ENCODE measurements around the gene SLC25A17.
"Not testable (repeated sequence)": the region's sequence is repeated elsewhere in the genome, so short reads cannot be mapped to it uniquely, and the experiment has no call there.

SLC25A17 gene, protein sequence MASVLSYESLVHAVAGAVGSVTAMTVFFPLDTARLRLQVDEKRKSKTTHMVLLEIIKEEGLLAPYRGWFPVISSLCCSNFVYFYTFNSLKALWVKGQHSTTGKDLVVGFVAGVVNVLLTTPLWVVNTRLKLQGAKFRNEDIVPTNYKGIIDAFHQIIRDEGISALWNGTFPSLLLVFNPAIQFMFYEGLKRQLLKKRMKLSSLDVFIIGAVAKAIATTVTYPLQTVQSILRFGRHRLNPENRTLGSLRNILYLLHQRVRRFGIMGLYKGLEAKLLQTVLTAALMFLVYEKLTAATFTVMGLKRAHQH

DNA sequence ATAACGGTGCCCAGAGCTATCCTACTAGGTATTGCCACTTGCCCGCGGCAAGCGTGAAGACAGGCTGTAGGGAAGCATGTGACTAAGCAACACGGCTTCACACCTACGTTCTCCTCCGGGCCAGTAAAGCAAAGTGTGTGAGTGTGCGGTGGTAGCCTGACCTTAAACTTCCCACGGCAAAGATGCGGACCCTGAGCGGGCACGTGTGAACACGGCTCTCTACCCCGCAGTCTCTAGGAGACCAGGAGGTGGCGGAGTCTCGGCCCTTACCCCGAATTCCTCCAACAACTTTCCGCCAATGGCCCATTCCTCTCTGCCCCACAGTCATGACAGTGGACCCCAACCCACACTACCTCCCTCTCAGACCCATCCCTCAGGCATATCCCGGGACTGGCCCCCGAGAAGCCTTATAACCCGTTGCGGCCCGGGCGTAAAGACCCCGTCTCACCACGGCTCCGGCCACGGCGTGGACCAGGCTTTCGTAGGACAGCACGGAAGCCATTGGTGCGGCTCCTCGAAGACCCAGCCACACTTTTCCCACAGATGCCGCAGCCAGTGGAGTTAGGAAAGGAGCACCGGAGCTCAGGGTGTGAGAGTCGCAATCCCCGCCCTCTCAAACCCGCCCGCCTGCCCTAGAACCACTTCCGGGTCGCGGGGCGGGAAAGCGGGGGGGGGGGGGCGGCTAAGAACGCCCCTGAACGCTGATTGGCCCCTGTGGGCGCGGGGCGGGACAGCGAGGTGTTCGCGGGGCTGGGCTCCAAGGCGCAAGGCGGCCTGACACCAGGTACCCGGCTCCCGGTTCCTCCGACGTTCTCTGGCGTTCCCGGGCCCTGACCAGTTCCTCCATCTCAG lies at the start of gene SLC25A17:
SLC25A17 (minus strand) TSS at position 600 of the 852 bp plus-strand sequence; CDS start at position 502, 98 bp downstream.
- peak within 1 kb of the TSS; percentile 91 for H3K4me3 ChIP-seq (ENCODE audit: insufficient read length, low read depth)
- H3K4me1 ChIP-seq (ENCODE audit: insufficient read depth, insufficient read length), result peaks cover 2% of the 10 kb centered on the region
- no peaks in the 10 kb centered on the region for H3K27me3 ChIP-seq (ENCODE audit: insufficient read depth, insufficient read length)
- TF ChIP-seq YY1 (IDR thresholded peaks at IDR 0.05; ENCODE audit: insufficient read depth, insufficient read length) (no peak), SUZ12 (IDR thresholded peaks at IDR 0.05; ENCODE audit: extremely low read depth, insufficient read depth, insufficient read length) (no peak), ZNF274 (IDR thresholded peaks at IDR 0.05; ENCODE audit: low read depth, low read length) (no peak)
- peaks cover 7% of the 10 kb centered on the region for H3K36me3 ChIP-seq (ENCODE audit: insufficient read depth, insufficient read length, low read length)
- DNase-seq (ENCODE audit: low read depth, low spot score), result peak; percentile 64
- no peaks in the 10 kb centered on the region for H3K9me3 ChIP-seq (ENCODE audit: insufficient read depth, low read length)
- H3K9ac ChIP-seq (ENCODE audit: insufficient read length, low read depth), result peak within 1 kb of the TSS; percentile 94

DNA sequence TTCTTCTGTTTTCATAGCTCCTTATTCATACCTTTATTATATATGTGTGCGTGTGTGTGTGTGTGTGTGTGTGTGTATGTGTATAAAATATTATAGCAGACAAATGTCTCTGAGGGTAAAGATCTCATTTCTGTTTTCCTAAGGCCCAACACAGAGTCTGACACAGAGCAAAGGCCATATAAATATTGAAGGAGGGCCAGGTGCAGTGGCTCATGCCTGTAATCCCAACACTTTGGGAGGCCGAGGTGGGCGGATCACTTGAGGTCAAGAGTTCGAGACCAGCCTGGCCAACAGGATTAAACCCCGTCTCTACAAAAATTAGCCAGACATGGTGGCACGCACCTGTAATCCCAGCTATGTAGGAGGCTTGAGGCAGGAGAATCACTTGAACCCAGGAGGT lies 49.2 kb upstream of the SLC25A17 start:
- not testable (repeated sequence) for H3K27me3 ChIP-seq (ENCODE audit: insufficient read depth, insufficient read length); H3K9ac ChIP-seq (ENCODE audit: insufficient read length, low read depth); H3K4me1 ChIP-seq (ENCODE audit: insufficient read depth, insufficient read length)

DNA sequence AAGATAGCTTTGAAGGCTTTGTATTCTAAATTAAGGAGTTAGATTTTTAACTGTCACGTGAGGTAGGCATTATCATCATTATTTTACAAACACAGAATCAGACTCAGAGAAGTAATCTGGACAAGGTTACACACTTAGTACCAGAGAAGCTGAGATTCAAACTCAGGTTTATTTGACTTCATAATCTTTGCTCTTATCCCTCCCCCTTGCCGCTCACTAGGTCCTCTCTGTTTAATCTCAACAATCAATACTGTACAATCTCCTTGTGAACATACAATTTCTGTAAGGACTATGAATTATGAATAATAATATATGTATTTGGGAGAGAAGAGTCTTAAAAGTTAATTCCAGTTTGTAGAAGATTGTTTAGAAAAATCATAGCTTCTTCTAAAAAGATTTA lies 48.0 kb upstream of the SLC25A17 start:
- Histone ChIP-seq H3K27me3 (ENCODE audit: insufficient read depth, insufficient read length) (no peaks in the 10 kb centered on the region), H3K4me1 (ENCODE audit: insufficient read depth, insufficient read length) (no peaks in the 10 kb centered on the region), H3K9ac (ENCODE audit: insufficient read length, low read depth) (no peak overlapping the region), H3K9me3 (ENCODE audit: insufficient read depth, low read length) (no peaks in the 10 kb centered on the region), H3K36me3 (ENCODE audit: insufficient read depth, insufficient read length, low read length) (peaks cover 30% of the 10 kb centered on the region), H3K4me3 (ENCODE audit: insufficient read length, low read depth) (no peak overlapping the region)
- no peak for TF ChIP-seq YY1 (IDR thresholded peaks at IDR 0.05; ENCODE audit: insufficient read depth, insufficient read length)
- no peak for TF ChIP-seq SUZ12 (IDR thresholded peaks at IDR 0.05; ENCODE audit: extremely low read depth, insufficient read depth, insufficient read length)
- no peak for TF ChIP-seq ZNF274 (IDR thresholded peaks at IDR 0.05; ENCODE audit: low read depth, low read length)
- DNase-seq (ENCODE audit: low read depth, low spot score), result no peak

More for the DNA sequence above, 49.2 kb upstream of the SLC25A17 start:
- not testable (repeated sequence) for DNase-seq (ENCODE audit: low read depth, low spot score); H3K9me3 ChIP-seq (ENCODE audit: insufficient read depth, low read length); H3K4me3 ChIP-seq (ENCODE audit: insufficient read length, low read depth)
- peaks cover 21% of the 10 kb centered on the region for H3K36me3 ChIP-seq (ENCODE audit: insufficient read depth, insufficient read length, low read length)

DNA sequence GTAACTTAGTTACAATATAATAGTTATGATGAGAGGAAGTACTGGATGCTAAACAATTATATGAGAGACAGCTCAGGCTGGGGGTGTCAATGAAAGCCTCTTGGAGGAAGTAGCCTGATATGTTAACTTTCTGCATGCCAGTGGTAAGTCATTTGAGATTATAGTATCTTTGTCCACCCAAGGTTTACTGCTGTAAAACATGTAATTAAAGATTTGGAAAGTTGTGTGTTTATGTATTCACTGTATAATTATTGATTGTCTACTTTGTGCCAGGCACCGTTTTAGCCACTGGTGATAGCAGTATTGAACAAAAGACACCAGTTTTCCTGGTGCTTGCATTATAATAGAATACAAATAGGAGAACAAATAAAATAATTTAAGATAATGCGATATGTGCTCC lies 43.4 kb upstream of the SLC25A17 start:
- Histone ChIP-seq H3K27me3 (ENCODE audit: insufficient read depth, insufficient read length) (no peaks in the 10 kb centered on the region), H3K36me3 (ENCODE audit: insufficient read depth, insufficient read length, low read length) (peaks cover 35% of the 10 kb centered on the region), H3K9ac (ENCODE audit: insufficient read length, low read depth) (no peak overlapping the region), H3K9me3 (ENCODE audit: insufficient read depth, low read length) (no peaks in the 10 kb centered on the region), H3K4me1 (ENCODE audit: insufficient read depth, insufficient read length) (no peaks in the 10 kb centered on the region), H3K4me3 (ENCODE audit: insufficient read length, low read depth) (no peak overlapping the region)
- TF ChIP-seq ZNF274 (IDR thresholded peaks at IDR 0.05; ENCODE audit: low read depth, low read length) (no peak), YY1 (IDR thresholded peaks at IDR 0.05; ENCODE audit: insufficient read depth, insufficient read length) (no peak), SUZ12 (IDR thresholded peaks at IDR 0.05; ENCODE audit: extremely low read depth, insufficient read depth, insufficient read length) (no peak)
- no peak for DNase-seq (ENCODE audit: low read depth, low spot score)

DNA sequence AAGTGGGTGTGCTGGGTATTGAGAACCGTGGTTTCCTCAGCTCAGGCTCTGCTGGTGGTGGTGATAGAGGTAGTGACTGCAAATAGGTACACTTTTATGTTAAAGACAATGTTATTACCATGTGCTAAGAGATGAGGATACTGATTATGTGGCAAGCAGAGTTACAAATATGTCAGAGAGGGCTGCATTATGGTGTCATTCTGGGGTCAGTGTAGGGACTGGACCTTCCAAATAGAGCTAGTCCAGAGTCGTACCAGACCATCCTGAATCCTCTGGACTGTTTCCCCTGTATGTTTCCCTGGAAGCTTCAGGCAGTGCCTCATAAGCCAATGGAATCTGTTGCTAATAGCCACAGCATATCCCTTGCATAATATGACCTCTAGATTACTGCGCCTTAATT lies 42.9 kb upstream of the SLC25A17 start, which contains the start of gene DNAJB7:
DNAJB7 (minus strand) TSS at position 101 of the 400 bp plus-strand sequence. CDS start 119 bp downstream, outside the sequence.
- Histone ChIP-seq H3K36me3 (ENCODE audit: insufficient read depth, insufficient read length, low read length) (peaks cover 35% of the 10 kb centered on the region), H3K4me3 (ENCODE audit: insufficient read length, low read depth) (no peak within 1 kb of the TSS), H3K4me1 (ENCODE audit: insufficient read depth, insufficient read length) (no peaks in the 10 kb centered on the region), H3K9me3 (ENCODE audit: insufficient read depth, low read length) (no peaks in the 10 kb centered on the region), H3K27me3 (ENCODE audit: insufficient read depth, insufficient read length) (no peaks in the 10 kb centered on the region), H3K9ac (ENCODE audit: insufficient read length, low read depth) (no peak within 1 kb of the TSS)
- TF ChIP-seq YY1 (IDR thresholded peaks at IDR 0.05; ENCODE audit: insufficient read depth, insufficient read length) (no peak), ZNF274 (IDR thresholded peaks at IDR 0.05; ENCODE audit: low read depth, low read length) (no peak), SUZ12 (IDR thresholded peaks at IDR 0.05; ENCODE audit: extremely low read depth, insufficient read depth, insufficient read length) (no peak)
- DNase-seq (ENCODE audit: low read depth, low spot score), result no peak

DNA sequence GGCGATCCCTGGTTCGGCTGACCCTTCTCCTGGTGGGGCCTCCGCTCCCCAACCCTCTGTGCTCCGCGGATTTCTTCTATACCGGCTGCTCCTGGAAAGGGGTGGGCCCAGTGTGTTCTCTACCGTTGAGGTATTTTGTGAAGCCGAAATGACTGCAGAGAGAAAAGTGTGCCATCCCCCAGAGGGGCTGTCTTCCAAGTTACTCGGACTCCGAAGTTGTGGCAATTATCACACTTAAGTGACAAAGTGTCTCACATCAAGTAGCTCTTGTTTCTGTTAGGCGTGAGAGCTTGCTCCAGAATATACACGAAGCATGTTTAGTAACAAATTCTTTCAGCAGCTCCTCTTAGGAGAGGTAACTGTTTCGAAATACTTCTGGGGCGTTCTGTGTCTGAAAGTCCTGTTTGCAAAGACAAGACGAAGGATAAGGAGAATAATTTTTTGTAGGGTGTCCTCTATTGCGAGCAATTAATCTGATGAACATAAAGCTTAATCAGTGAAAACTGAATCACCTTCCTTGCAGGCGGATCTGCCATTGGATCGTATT lies 38.2 kb upstream of the SLC25A17 start:
- DNase-seq (ENCODE audit: low read depth, low spot score), result no peak
- TF ChIP-seq ZNF274 (IDR thresholded peaks at IDR 0.05; ENCODE audit: low read depth, low read length) (no peak), YY1 (IDR thresholded peaks at IDR 0.05; ENCODE audit: insufficient read depth, insufficient read length) (no peak), SUZ12 (IDR thresholded peaks at IDR 0.05; ENCODE audit: extremely low read depth, insufficient read depth, insufficient read length) (no peak)
- no peaks in the 10 kb centered on the region for H3K27me3 ChIP-seq (ENCODE audit: insufficient read depth, insufficient read length)
- peak overlapping the region; percentile 95 for H3K4me3 ChIP-seq (ENCODE audit: insufficient read length, low read depth)
- no peaks in the 10 kb centered on the region for H3K4me1 ChIP-seq (ENCODE audit: insufficient read depth, insufficient read length)
- H3K9ac ChIP-seq (ENCODE audit: insufficient read length, low read depth), result peak overlapping the region; percentile 97
- peaks cover 49% of the 10 kb centered on the region for H3K36me3 ChIP-seq (ENCODE audit: insufficient read depth, insufficient read length, low read length)
- no peaks in the 10 kb centered on the region for H3K9me3 ChIP-seq (ENCODE audit: insufficient read depth, low read length)

All from NT2/D1 (cell line).